ENCODE results near the gene C2.

Gene C2

GRCh38 chr6:31968791-31969711 is 41.5 kb downstream of the C2 start:
- H3K4me1 ChIP-seq: no peaks in the 10 kb centered on the region
- H3K9me3 ChIP-seq: no peaks in the 10 kb centered on the region
- H3K4me3 ChIP-seq (ENCODE audit: low read depth, low read length): no peak overlapping the region
- no peak for TF ChIP-seq CTCF (IDR thresholded peaks at IDR 0.05; ENCODE audit: low read depth, low read length)
- peaks cover 42% of the 10 kb centered on the region for H3K36me3 ChIP-seq
- no peaks in the 10 kb centered on the region for H3K27me3 ChIP-seq
- no peak for DNase-seq

GRCh38 chr6:31969712-31970603 is 42.4 kb downstream of the C2 start:
- no peaks in the 10 kb centered on the region for H3K27me3 ChIP-seq
- H3K9me3 ChIP-seq: no peaks in the 10 kb centered on the region
- H3K4me1 ChIP-seq: no peaks in the 10 kb centered on the region
- no peak for DNase-seq
- peaks cover 36% of the 10 kb centered on the region for H3K36me3 ChIP-seq
- H3K4me3 ChIP-seq (ENCODE audit: low read depth, low read length): peak overlapping the region; percentile 82
- no peak for TF ChIP-seq CTCF (IDR thresholded peaks at IDR 0.05; ENCODE audit: low read depth, low read length)

GRCh38 chr6:31970604-31971271 is 43.2 kb downstream of the C2 start:
- Histone ChIP-seq H3K36me3 (peaks cover 32% of the 10 kb centered on the region), H3K4me3 (ENCODE audit: low read depth, low read length) (peak overlapping the region; percentile 82), H3K4me1 (no peaks in the 10 kb centered on the region), H3K9me3 (no peaks in the 10 kb centered on the region), H3K27me3 (no peaks in the 10 kb centered on the region)
- no peak for TF ChIP-seq CTCF (IDR thresholded peaks at IDR 0.05; ENCODE audit: low read depth, low read length)
- DNase-seq: peak; percentile 23

GRCh38 chr6:31971279-31971992 is 43.9 kb downstream of the C2 start:
- Histone ChIP-seq H3K36me3 (peaks cover 29% of the 10 kb centered on the region), H3K27me3 (no peaks in the 10 kb centered on the region), H3K9me3 (no peaks in the 10 kb centered on the region), H3K4me3 (ENCODE audit: low read depth, low read length) (peak overlapping the region; percentile 82), H3K4me1 (no peaks in the 10 kb centered on the region)
- DNase-seq: no peak
- TF ChIP-seq CTCF (IDR thresholded peaks at IDR 0.05; ENCODE audit: low read depth, low read length): no peak

- DNase-seq: peak; percentile 93
- H3K36me3 ChIP-seq: peaks cover 22% of the 10 kb centered on the region
- no peaks in the 10 kb centered on the region for H3K4me1 ChIP-seq
- H3K27me3 ChIP-seq: no peaks in the 10 kb centered on the region
- H3K9me3 ChIP-seq: no peaks in the 10 kb centered on the region
- no peak for TF ChIP-seq CTCF (IDR thresholded peaks at IDR 0.05; ENCODE audit: low read depth, low read length)
- H3K4me3 ChIP-seq (ENCODE audit: low read depth, low read length): peak within 1 kb of the TSS; percentile 82
These were observed 44.6 kb downstream of the C2 start, which contains the start of gene DXO for GRCh38 chr6:31971993-31972708. Gene DXO (minus strand): TSS chr6:31972138. CDS start chr6:31971675, 463 bp downstream.
